ENCODE measurements around the gene RBFOX2. TPM values are rescaled to one million over a fixed set of nuclear protein-coding genes. Genes with fewer than 3 reads are reported as not detected.
A peak's percentile ranks its signal among the peaks of the same experiment; 100 is the strongest.

Gene RBFOX2
- total and polyA plus RNA-seq, 11 donors = 31.0 to 102 (median 84.0) TPM

DNA sequence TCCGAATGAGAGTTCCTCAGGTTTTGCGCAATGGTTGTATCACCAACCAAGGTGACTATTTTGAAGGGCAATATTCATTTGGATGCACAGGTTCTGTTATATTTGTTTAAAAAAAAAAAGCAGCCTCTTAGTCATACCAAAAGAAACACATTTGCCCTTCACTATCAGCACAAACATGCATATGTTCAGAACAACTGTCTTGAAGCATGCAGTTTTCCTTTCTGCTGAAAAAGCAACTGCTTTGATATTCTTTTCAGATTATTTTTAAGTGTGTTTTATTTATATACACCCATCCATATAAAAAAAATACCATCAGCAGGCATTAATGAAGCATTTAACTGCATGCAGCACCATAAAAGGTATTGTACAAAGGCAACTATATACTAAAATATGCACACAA lies 67.8 kb downstream of the RBFOX2 start:
- ATAC-seq = no peak
- TF ChIP-seq, protein P1, sequence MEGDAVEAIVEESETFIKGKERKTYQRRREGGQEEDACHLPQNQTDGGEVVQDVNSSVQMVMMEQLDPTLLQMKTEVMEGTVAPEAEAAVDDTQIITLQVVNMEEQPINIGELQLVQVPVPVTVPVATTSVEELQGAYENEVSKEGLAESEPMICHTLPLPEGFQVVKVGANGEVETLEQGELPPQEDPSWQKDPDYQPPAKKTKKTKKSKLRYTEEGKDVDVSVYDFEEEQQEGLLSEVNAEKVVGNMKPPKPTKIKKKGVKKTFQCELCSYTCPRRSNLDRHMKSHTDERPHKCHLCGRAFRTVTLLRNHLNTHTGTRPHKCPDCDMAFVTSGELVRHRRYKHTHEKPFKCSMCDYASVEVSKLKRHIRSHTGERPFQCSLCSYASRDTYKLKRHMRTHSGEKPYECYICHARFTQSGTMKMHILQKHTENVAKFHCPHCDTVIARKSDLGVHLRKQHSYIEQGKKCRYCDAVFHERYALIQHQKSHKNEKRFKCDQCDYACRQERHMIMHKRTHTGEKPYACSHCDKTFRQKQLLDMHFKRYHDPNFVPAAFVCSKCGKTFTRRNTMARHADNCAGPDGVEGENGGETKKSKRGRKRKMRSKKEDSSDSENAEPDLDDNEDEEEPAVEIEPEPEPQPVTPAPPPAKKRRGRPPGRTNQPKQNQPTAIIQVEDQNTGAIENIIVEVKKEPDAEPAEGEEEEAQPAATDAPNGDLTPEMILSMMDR (IDR thresholded peaks at IDR 0.05) = no peak
- no peak for TF ChIP-seq POLR2A (IDR thresholded peaks at IDR 0.05)
- Histone ChIP-seq H3K9me3 (no peaks in the 10 kb centered on the region), H3K4me3 (peak overlapping the region in 5 of 12 donors; percentile 11 to 35 (median 15)), H3K27ac (peak overlapping the region in 11 of 12 donors; percentile 24 to 91 (median 74)), H3K27me3 (no peaks in the 10 kb centered on the region), H3K36me3 (no peaks in the 10 kb centered on the region), H3K4me1 (peaks cover 7 to 55% (median 36%) of the 10 kb centered on the region in 12 donors)
- DNase-seq = no peak
- 93 to 99% (median 95%) methylated on average over 2 of the region's 2 CpGs for WGBS, 4 donors
- intact Hi-C loops (cut with DNase I) = loop anchor here in 4 of 10 donors (5.0 to 10.0 kb wide), 2 partner anchors 64 to 66 kb away; partner anchors contain the start of gene RBFOX2 (in 4 of the 4)

DNA sequence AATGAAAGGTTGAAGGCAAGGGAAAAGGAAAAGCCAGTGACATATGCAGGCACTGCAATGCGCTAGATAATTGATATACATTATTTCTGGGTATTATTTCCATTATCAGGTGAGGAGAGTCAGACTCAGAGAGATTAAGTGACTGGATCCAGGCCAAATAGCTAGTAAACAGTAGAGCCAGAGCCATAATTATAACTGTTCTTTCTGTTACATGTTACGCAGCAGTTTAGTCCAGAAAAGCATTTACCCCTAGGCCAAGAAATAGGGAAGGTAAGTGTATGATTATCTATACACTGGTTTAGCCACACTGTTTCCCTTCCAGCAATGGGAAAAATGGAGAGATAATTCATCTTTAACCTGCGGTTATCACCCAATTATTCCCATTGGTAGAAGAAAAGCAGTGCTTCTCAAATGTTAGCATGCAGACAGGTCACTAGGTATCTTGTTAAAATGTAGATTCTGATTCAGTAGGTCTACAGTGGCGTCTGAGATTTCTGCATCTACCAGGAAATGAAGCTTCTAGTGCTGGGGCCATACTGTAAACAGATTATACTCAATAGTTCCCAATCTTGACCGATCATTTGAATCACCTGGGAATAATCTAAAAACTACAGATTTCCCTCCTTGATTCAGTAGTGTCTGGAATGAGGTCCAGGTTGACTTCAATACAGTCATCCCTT lies 69.4 kb downstream of the RBFOX2 start:
- DNase-seq (no peak), ATAC-seq (no peak)
- no peak for TF ChIP-seq POLR2A (IDR thresholded peaks at IDR 0.05)
- TF ChIP-seq, protein P1 (IDR thresholded peaks at IDR 0.05) = no peak
- no peaks in the 10 kb centered on the region for H3K36me3 ChIP-seq
- no peaks in the 10 kb centered on the region for H3K27me3 ChIP-seq
- WGBS, 4 donors = 70 to 76% (median 73%) methylated on average over 5 of the region's 5 CpGs
- no peak overlapping the region for H3K4me3 ChIP-seq
- peaks cover 7 to 55% (median 36%) of the 10 kb centered on the region in 12 donors for H3K4me1 ChIP-seq
- no peaks in the 10 kb centered on the region for H3K9me3 ChIP-seq
- intact Hi-C loops (cut with DNase I) = no loop called here
- peak overlapping the region in 3 of 12 donors; percentile 3 to 30 (median 27) for H3K27ac ChIP-seq

DNA sequence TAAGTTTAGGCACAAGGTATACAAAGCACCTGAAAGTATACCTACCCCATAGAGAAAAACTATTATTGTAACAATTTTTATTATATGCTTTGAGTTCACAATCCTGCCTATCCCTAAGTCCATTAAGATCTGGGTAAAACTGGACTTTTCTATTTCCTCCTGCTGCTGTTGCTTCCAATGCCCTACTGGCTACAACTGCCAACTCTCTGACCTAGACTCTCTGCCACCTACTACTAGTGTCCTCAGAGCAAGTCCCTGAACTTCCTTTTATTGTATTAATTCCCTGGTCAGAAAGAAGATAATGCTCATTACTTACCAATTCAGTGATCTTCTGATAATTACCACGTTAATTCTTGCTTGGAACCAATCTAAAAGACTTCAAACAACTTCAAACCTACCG lies 70.3 kb downstream of the RBFOX2 start:
- Histone ChIP-seq H3K4me1 (peaks cover 7 to 56% (median 36%) of the 10 kb centered on the region in 12 donors), H3K4me3 (no peak overlapping the region), H3K9me3 (no peaks in the 10 kb centered on the region), H3K36me3 (no peaks in the 10 kb centered on the region), H3K27me3 (no peaks in the 10 kb centered on the region), H3K27ac (no peak overlapping the region)
- DNase-seq (no peak), ATAC-seq (no peak)
- TF ChIP-seq POLR2A (IDR thresholded peaks at IDR 0.05) = no peak
- TF ChIP-seq, protein P1 (IDR thresholded peaks at IDR 0.05) = no peak
- 67 to 74% (median 70%) methylated on average over 2 of the region's 2 CpGs for WGBS, 4 donors
- intact Hi-C loops (cut with DNase I) = no loop called here

DNA sequence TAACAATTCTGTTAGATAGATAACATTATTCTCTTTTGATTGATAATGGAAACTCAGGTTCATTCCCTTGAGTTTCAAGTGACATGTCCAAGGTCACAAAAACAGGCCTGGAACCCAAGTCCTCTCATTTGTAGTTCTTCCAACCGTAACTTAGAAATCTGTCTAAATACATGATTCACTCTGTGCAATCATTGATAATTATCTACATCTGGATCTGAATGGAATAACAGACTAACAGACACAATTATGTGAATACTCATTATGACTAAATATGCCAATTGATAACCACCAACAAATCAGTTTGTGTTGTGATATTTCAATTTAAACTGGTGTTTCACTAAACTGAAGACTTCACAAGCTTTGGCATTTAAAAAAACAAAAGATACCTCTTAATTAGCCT lies 71.0 kb downstream of the RBFOX2 start:
- intact Hi-C loops (cut with DNase I) = no loop called here
- no peak overlapping the region for H3K27ac ChIP-seq
- WGBS, 4 donors = 69 to 90% (median 73%) methylated on average over 1 of the region's 1 CpG
- no peaks in the 10 kb centered on the region for H3K9me3 ChIP-seq
- H3K36me3 ChIP-seq = no peaks in the 10 kb centered on the region
- DNase-seq (no peak), ATAC-seq (no peak)
- no peak for TF ChIP-seq POLR2A (IDR thresholded peaks at IDR 0.05)
- TF ChIP-seq, protein P1 (IDR thresholded peaks at IDR 0.05) = no peak
- peaks cover 7 to 52% (median 32%) of the 10 kb centered on the region in 12 donors for H3K4me1 ChIP-seq
- no peak overlapping the region for H3K4me3 ChIP-seq
- no peaks in the 10 kb centered on the region for H3K27me3 ChIP-seq
